SU-DHL-6 (cell line): ENCODE results near the gene COQ8B.

Experiments used
- H2AFZ ChIP-seq: fragments of 200-600 bp; sonication (generic); 2 replicates; pipeline ENCODE4 v1.6.1; 2014; ENCODE audit warnings: low read depth, mild to moderate bottlenecking, moderate library complexity, mixed read lengths, antibody characterized with exemption, low read length; ENCODE audit not compliant: severe bottlenecking
- H3F3A ChIP-seq: fragments of 200-600 bp; shearing (Covaris generic); 2 replicates; pipeline ENCODE4 v1.6.0; 2016; ENCODE audit warnings: antibody characterized with exemption, mild to moderate bottlenecking; ENCODE audit not compliant: insufficient read depth
- H3K27ac ChIP-seq: fragments of 200-600 bp; sonication (generic); 2 replicates; pipeline ENCODE4 v1.5.1; 2016; ENCODE audit warnings: low read depth, mild to moderate bottlenecking, low read length, moderate library complexity, mixed read lengths
- H3K27me3 ChIP-seq: fragments of 200-600 bp; sonication (generic), shearing (Covaris generic); 2 replicates; pipeline ENCODE4 v1.6.0; 2014; ENCODE audit warnings: mild to moderate bottlenecking, low read length
- H3K36me3 ChIP-seq: fragments of 200-600 bp; sonication (generic); 2 replicates; pipeline ENCODE4 v1.6.1; 2014; ENCODE audit warnings: mild to moderate bottlenecking, low read length, mixed read lengths
- H3K4me2 ChIP-seq: fragments of 300-600, 200-600 bp; shearing (Covaris generic), sonication (generic); 2 replicates; pipeline ENCODE4 v1.6.0; 2014; ENCODE audit warnings: low read length, low read depth, mild to moderate bottlenecking; ENCODE audit not compliant: poor library complexity, severe bottlenecking
- H3K4me3 ChIP-seq: fragments of 200-600 bp; sonication (generic); 2 replicates; pipeline ENCODE4 v1.5.1; 2014; ENCODE audit warnings: antibody characterized with exemption, low read length, mild to moderate bottlenecking, mixed read lengths; ENCODE audit not compliant: insufficient read depth, poor library complexity, severe bottlenecking
- H3K79me2 ChIP-seq: fragments of 200-600 bp; sonication (generic); 2 replicates; pipeline ENCODE4 v1.6.1; 2014; ENCODE audit warnings: mild to moderate bottlenecking, low read length, moderate library complexity; ENCODE audit not compliant: insufficient read depth
- H3K9ac ChIP-seq: fragments of 200-600 bp; sonication (generic); 2 replicates; pipeline ENCODE4 v1.7.0; 2014; ENCODE audit warnings: mild to moderate bottlenecking, low read length
- H3K9me2 ChIP-seq: fragments of 200-600 bp; sonication (generic); replicated peaks from 2 replicates; pipeline ENCODE4 v1.6.1; 2014; ENCODE audit warnings: low read length; ENCODE audit not compliant: insufficient read depth
- H3K9me3 ChIP-seq: fragments of 200-600 bp; sonication (generic); 2 replicates; pipeline ENCODE4 v1.6.1; 2014; ENCODE audit warnings: low read length, mixed read lengths; ENCODE audit not compliant: insufficient read depth
- H4K20me1 ChIP-seq: fragments of 200-600 bp; sonication (generic); 2 replicates; pipeline ENCODE4 v1.6.1; 2014; ENCODE audit warnings: low read depth, mild to moderate bottlenecking, antibody characterized with exemption, low read length, moderate library complexity, mixed read lengths
- EZH2phosphoT487 ChIP-seq: fragments of 200-600 bp; sonication (generic), shearing (Covaris generic); conservative IDR thresholded peaks from 2 replicates; pipeline ENCODE4 v1.6.1; 2018; ENCODE audit warnings: mild to moderate bottlenecking, antibody characterized with exemption, low read length, moderate library complexity, mixed read lengths
- TF ChIP-seq, protein P1 (sequence below): fragments of 200-600 bp; sonication (generic); IDR thresholded peaks from one replicate; pipeline ENCODE4 v1.5.1; 2017; ENCODE audit warnings: antibody characterized with exemption, mild to moderate bottlenecking, low read length, moderate library complexity; ENCODE audit not compliant: insufficient read depth, poor library complexity, severe bottlenecking

COQ8B gene

DNA sequence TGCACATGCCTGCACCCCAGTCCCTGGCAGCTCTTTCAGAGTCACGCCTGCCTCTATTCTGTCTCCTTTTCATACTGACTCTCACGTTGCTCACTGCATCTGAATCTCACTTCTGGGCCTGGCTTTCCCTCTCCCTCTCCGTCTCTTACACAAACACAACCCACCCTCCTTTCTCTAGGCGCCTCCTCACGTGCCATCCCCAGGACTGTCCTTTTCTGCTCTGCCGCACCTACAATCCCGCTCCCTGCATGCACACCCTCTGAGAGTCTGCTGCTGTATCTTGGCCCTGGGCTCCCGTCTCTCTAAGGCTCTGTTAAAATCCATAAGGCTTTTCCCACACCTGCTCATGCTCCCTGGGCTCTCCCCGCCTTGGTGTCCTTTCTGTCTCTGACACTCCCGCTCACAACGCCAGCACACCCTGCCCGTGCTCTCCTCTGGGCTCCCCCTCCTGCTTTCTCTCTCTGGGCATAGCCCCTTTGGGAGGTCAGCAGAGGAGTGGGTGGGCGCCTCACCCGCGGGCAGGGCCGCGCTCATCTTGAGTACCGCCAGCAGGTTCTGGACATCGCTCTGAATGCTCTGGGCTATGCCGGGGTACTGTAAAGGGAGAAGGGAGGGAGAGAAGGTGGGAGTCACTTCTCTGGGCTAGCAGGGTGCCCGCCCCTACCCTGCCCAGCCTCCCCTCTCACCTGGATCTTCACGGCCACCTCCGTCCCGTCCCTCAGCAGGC lies 13.5 kb downstream of the COQ8B start:
- H3K9me3 ChIP-seq: no peaks in the 10 kb centered on the region
- no peaks in the 10 kb centered on the region for H4K20me1 ChIP-seq
- no peaks in the 10 kb centered on the region for H3K36me3 ChIP-seq
- H2AFZ ChIP-seq: no peak overlapping the region
- no peaks in the 10 kb centered on the region for H3K79me2 ChIP-seq
- no peak overlapping the region for H3K4me3 ChIP-seq
- no peaks in the 10 kb centered on the region for H3K27me3 ChIP-seq
- no peak for TF ChIP-seq EZH2phosphoT487
- TF ChIP-seq, protein P1, sequence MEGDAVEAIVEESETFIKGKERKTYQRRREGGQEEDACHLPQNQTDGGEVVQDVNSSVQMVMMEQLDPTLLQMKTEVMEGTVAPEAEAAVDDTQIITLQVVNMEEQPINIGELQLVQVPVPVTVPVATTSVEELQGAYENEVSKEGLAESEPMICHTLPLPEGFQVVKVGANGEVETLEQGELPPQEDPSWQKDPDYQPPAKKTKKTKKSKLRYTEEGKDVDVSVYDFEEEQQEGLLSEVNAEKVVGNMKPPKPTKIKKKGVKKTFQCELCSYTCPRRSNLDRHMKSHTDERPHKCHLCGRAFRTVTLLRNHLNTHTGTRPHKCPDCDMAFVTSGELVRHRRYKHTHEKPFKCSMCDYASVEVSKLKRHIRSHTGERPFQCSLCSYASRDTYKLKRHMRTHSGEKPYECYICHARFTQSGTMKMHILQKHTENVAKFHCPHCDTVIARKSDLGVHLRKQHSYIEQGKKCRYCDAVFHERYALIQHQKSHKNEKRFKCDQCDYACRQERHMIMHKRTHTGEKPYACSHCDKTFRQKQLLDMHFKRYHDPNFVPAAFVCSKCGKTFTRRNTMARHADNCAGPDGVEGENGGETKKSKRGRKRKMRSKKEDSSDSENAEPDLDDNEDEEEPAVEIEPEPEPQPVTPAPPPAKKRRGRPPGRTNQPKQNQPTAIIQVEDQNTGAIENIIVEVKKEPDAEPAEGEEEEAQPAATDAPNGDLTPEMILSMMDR: no peak
- H3K9me2 ChIP-seq: no peaks in the 10 kb centered on the region
- no peak overlapping the region for H3K4me2 ChIP-seq
- H3K9ac ChIP-seq: no peak overlapping the region
- no peak overlapping the region for H3K27ac ChIP-seq
- no peaks in the 10 kb centered on the region for H3F3A ChIP-seq

DNA sequence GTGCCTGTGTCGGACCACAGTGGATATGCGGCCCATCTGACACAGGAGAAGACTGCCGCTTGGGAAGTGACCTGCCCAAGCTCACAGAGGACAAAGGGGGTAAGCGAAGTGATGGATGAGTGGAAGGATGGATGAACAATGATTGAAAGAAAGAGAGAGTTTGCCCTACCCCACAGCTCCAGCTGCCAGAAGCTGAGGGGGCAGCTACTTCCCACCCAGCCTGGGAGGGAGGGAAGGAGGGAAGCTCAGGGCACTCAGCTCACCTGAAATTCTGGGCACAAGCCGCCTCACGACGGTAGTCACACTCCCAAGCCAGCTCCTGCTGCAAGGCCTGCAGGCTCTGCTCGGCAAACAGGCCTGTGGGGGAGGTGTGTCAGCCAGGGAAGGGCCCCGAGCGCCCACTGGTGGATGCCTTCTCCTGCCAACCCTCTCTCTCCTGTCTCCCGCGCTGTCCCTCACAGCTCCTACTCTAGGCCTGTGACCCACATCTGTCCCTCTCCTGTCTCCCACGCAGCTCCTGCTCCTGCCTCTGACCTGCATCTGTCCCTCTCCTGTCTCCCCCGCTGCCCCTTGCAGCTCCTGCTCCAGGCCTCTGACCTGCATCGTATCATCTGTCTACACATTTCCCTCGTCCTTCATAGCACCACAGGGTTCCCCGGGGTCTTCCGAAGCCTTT lies 14.2 kb downstream of the COQ8B start:
- Histone ChIP-seq H3K9me2 (no peaks in the 10 kb centered on the region), H3K79me2 (no peaks in the 10 kb centered on the region), H3K9me3 (no peaks in the 10 kb centered on the region), H3K36me3 (no peaks in the 10 kb centered on the region), H3K27me3 (no peaks in the 10 kb centered on the region), H3F3A (no peaks in the 10 kb centered on the region), H2AFZ (no peak overlapping the region), H3K4me2 (no peak overlapping the region), H3K9ac (no peak overlapping the region), H3K4me3 (no peak overlapping the region), H4K20me1 (no peaks in the 10 kb centered on the region), H3K27ac (no peak overlapping the region)
- TF ChIP-seq EZH2phosphoT487: no peak
- TF ChIP-seq, protein P1: no peak

DNA sequence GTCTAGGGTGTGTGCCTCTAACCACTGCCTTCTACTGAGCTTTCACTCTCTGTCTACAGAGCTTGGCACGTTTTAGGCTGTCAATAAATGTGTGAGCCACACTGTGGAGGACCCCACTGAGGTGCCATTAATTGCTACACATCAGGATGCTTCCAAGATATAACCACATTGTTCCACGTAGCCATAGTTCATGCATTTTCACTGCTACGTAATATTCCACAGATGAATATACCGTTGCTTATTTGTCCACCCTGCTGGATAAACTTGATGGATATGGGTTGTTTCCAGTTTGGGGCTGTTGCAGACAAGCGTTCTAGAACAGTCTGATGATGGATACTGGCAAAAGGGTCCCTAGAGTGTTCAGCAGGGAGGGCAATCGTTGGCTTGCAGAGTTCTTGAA lies 14.9 kb downstream of the COQ8B start:
- TF ChIP-seq EZH2phosphoT487: no peak
- TF ChIP-seq, protein P1: no peak
- Histone ChIP-seq H3K27me3 (no peaks in the 10 kb centered on the region), H3K4me3 (no peak overlapping the region), H3K9me2 (no peaks in the 10 kb centered on the region), H2AFZ (no peak overlapping the region), H3K9me3 (no peaks in the 10 kb centered on the region), H3K79me2 (no peaks in the 10 kb centered on the region), H3K36me3 (no peaks in the 10 kb centered on the region), H3F3A (no peaks in the 10 kb centered on the region), H3K9ac (no peak overlapping the region), H3K4me2 (no peak overlapping the region), H4K20me1 (no peaks in the 10 kb centered on the region), H3K27ac (no peak overlapping the region)
